Progenitor cell of endocrine pancreas (in vitro differentiated cells): ENCODE results near the gene ARHGAP6. TPM values are rescaled to one million over a fixed set of nuclear protein-coding genes. Genes with fewer than 3 reads are reported as not detected.
"Not testable (repeated sequence)": the region's sequence is repeated elsewhere in the genome, so short reads cannot be mapped to it uniquely, and the experiment has no call there.

Experiments used
- DNase-seq: peaks from one replicate; pipeline ENCODE4 v3.0.0; 2021; ENCODE audit warnings: low spot score; ENCODE audit not compliant: unreplicated experiment
- H3K27ac Mint-ChIP-seq: 2 replicates; pipeline ENCODE4 v1.8.0; 2021; ENCODE audit warnings: mild to moderate bottlenecking, moderate library complexity, mixed read lengths
- H3K27me3 Mint-ChIP-seq: 2 replicates; pipeline ENCODE4 v1.8.0; 2021; ENCODE audit warnings: mixed read lengths
- H3K36me3 Mint-ChIP-seq: 2 replicates; pipeline ENCODE4 v1.8.0; 2022; ENCODE audit warnings: mixed read lengths; ENCODE audit not compliant: insufficient read depth
- H3K4me1 Mint-ChIP-seq: 2 replicates; pipeline ENCODE4 v1.8.0; 2021; ENCODE audit warnings: low read depth, mixed read lengths
- H3K4me3 Mint-ChIP-seq: 2 replicates; pipeline ENCODE4 v1.8.0; 2021; ENCODE audit warnings: low read depth, mild to moderate bottlenecking, moderate library complexity, mixed read lengths
- H3K9me3 Mint-ChIP-seq: 2 replicates; pipeline ENCODE4 v1.8.0; 2021; ENCODE audit warnings: low read depth, mixed read lengths
- CTCF ChIP-seq: fragments of 200-600 bp; sonication (generic); IDR thresholded peaks from one replicate; pipeline ENCODE4 v1.5.0; 2021; ENCODE audit warnings: antibody characterized with exemption, mild to moderate bottlenecking; ENCODE audit not compliant: unreplicated experiment
- total RNA-seq: library from RNA; stranded (reverse); gene quantifications from 2 replicates; pipeline ENCODE4 v1.2.1, GENCODE V29; 2021

ARHGAP6 gene
- total RNA-seq, 1 donor from 2014 or later, result 1.9 TPM

- no peak for TF ChIP-seq CTCF
- no peak for DNase-seq
- no peak overlapping the region for H3K4me3 Mint-ChIP-seq
- no peaks in the 10 kb centered on the region for H3K27me3 Mint-ChIP-seq
- peaks cover 1% of the 10 kb centered on the region for H3K36me3 Mint-ChIP-seq
- H3K9me3 Mint-ChIP-seq, result peaks cover 20% of the 10 kb centered on the region
- H3K4me1 Mint-ChIP-seq, result no peaks in the 10 kb centered on the region
- no peak overlapping the region for H3K27ac Mint-ChIP-seq
Measured at GRCh38 chrX:11129534-11130105, 536.1 kb downstream of the ARHGAP6 start.

- Mint-ChIP-seq H3K36me3 (peaks cover 11% of the 10 kb centered on the region), H3K27ac (no peak overlapping the region), H3K27me3 (no peaks in the 10 kb centered on the region), H3K4me1 (no peaks in the 10 kb centered on the region), H3K4me3 (no peak overlapping the region), H3K9me3 (peaks cover 13% of the 10 kb centered on the region)
- TF ChIP-seq CTCF, result no peak
- no peak for DNase-seq
Measured at GRCh38 chrX:11125060-11125459, 540.7 kb downstream of the ARHGAP6 start.

GRCh38 chrX:11124112-11124511, 541.6 kb downstream of the ARHGAP6 start:
- Mint-ChIP-seq H3K36me3 (peaks cover 11% of the 10 kb centered on the region), H3K27me3 (no peaks in the 10 kb centered on the region), H3K27ac (no peak overlapping the region), H3K4me1 (no peaks in the 10 kb centered on the region), H3K4me3 (no peak overlapping the region), H3K9me3 (peaks cover 11% of the 10 kb centered on the region)
- no peak for DNase-seq
- TF ChIP-seq CTCF, result no peak

GRCh38 chrX:11123087-11123486, 542.6 kb downstream of the ARHGAP6 start:
- not testable (repeated sequence) for H3K27me3 Mint-ChIP-seq, H3K4me1 Mint-ChIP-seq, H3K4me3 Mint-ChIP-seq, H3K9me3 Mint-ChIP-seq, DNase-seq, H3K27ac Mint-ChIP-seq
- H3K36me3 Mint-ChIP-seq, result peaks cover 11% of the 10 kb centered on the region

- DNase-seq, result no peak
- no peaks in the 10 kb centered on the region for H3K4me1 Mint-ChIP-seq
- H3K9me3 Mint-ChIP-seq, result peaks cover 4% of the 10 kb centered on the region
- peaks cover 11% of the 10 kb centered on the region for H3K36me3 Mint-ChIP-seq
- no peak overlapping the region for H3K4me3 Mint-ChIP-seq
- no peaks in the 10 kb centered on the region for H3K27me3 Mint-ChIP-seq
- no peak overlapping the region for H3K27ac Mint-ChIP-seq
- no peak for TF ChIP-seq CTCF
Measured at GRCh38 chrX:11119313-11119943, 546.3 kb downstream of the ARHGAP6 start.

GRCh38 chrX:11117745-11118144, 548.0 kb downstream of the ARHGAP6 start:
- Mint-ChIP-seq H3K27ac (no peak overlapping the region), H3K4me3 (no peak overlapping the region), H3K4me1 (no peaks in the 10 kb centered on the region), H3K27me3 (no peaks in the 10 kb centered on the region), H3K9me3 (peaks cover 4% of the 10 kb centered on the region), H3K36me3 (peaks cover 9% of the 10 kb centered on the region)
- TF ChIP-seq CTCF, result no peak
- no peak for DNase-seq
